NCI-H2029 treated with DMSO at 0.1 percent for 48 hours (cell line): Measurements from ENCODE around the gene CXXC5.
"Not testable (repeated sequence)": the region's sequence is repeated elsewhere in the genome, so short reads cannot be mapped to it uniquely, and the experiment has no call there.

Experiments used
- DNase-seq: peaks from one replicate; lab custom pipeline; 2025; lab: John Stamatoyannopoulos, UW

Gene CXXC5

GRCh38 chr5:139712412-139712811 lies 64.3 kb downstream of the CXXC5 start:
- DNase-seq, result no peak

DNA sequence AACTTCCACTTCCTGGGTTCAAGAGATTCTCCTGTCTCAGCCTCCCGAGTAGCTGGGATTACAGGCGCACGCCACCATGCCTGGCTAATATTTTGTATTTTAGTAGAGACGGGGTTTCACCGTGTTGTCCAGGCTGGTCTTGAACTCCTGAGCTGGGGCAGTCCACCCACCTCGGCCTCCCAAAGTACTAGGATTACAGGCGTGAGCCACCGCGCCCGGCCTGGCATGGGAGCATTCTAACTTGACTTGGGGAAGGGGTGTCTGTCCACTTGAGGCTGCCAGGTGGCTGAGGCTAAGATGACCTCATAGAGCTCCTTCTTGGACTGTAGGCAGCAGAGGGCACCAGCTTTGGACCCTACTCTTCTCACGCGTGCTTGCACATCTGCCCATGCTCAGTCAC lies 65.7 kb downstream of the CXXC5 start:
- DNase-seq, result not testable (repeated sequence)

DNA sequence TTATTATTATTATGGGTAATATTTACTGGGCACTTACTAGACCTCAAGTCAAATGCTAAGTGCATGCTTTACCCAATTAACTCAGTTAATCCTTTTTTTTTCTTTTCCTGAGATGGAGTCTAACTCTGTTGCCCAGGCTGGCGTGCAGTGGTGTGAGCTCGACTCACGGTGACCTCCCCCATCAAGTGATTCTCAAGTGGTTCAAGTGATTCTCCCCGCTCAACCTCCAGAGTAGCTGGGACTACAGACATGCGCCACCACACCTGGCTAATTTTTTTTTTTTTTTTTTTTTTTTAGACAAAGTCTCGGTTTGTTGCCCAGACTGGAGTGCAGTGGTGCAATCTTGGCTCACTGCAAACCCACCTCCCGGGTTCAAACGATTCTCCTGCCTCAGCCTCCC lies 69.1 kb downstream of the CXXC5 start:
- no peak for DNase-seq

DNA sequence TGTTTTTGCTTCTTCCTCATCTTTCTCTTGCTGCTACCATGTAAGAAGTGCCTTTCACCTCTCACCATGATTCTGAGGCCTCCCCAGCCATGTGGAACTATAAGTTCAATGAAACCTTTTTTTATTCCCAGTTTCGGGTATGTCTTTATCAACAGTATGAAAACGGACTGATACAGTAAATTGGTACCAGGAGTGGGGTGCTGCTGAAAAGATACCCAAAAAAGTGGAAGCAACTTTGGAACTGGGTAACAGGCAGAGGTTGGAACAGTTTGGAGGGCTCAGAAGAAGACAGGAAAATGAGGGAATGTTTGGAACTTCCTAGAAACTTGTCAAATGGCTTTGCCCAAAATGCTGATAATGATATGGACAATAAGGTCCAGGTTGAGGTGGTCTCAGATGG lies 70.3 kb downstream of the CXXC5 start:
- DNase-seq, result not testable (repeated sequence)

DNA sequence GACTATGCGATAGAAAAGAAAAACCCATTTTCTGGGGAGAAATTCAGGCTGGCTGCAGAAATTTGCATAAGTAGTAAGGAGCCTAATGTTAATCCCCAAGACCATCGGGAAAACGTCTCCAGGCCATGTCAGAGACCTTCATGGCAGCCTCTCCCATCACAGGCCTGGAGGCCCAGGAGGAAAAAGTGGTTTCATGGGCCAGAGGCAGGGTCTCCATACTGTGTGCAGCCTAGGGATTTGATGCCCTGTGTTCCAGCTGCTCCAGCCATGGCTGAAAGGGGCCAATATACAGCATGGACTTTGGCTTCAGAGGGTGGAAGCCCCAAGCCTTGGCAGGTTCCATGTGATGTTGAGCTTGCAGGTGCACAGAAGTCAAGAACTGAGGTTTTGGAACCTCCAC lies 71.8 kb downstream of the CXXC5 start:
- DNase-seq, result not testable (repeated sequence)

GRCh38 chr5:139723986-139724587 lies 75.9 kb downstream of the CXXC5 start:
- no peak for DNase-seq

DNA sequence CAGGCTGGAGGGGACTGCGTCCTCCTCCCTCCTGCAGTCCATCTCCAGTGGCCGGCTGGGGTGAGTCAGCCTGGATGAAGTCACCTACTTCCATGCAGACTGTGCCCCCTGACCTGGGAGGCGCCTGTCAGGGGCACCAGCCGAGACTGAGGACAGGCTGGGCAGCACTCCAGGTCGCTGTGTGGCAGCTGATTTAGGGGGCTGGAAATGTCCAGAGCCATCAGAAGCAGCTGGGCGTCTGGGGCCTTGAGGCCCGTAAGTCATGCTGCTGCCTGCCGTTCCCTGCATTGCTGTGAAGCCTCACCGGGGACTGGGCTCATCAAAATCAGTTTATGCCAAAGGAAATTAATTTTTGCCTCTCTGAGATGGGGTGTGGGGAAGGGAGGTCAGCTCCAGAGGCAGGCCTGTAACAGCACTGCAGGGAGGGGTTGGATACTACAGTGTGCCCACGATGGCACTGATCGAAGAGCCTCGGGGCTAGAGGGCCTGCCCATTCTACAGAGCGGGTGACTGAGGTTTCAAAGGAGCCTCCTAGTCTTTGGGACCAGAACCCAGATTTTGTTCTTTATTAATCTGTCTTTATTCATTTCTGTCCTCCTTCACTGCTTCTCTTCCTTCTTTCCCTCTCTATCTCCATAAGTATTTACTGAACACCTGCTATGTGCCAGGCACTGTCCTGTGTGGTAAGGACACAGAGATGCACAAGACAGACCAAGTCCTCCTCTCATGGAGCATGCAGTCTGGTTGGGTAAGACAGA lies 77.1 kb downstream of the CXXC5 start:
- DNase-seq, result no peak

DNA sequence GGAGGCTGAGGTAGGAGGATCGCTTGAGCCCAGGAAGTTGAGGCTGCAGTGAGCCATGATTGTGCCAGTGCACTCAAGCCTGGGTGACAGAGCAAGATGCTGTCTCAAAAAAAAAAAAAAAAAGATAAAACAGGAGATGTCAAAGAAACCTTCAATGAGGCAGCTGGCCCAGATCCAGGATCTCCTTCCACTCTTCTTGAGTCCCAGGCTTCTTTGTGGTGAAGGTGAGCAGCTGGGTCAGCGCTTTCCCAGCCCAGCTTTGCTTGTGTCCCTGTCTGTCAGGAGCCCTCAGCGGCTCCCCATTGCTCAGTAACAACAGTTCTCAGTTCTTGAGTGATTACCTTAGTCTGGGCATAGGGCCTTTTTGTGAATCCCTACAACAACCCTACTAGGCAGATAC lies 78.1 kb downstream of the CXXC5 start:
- DNase-seq, result no peak

DNA sequence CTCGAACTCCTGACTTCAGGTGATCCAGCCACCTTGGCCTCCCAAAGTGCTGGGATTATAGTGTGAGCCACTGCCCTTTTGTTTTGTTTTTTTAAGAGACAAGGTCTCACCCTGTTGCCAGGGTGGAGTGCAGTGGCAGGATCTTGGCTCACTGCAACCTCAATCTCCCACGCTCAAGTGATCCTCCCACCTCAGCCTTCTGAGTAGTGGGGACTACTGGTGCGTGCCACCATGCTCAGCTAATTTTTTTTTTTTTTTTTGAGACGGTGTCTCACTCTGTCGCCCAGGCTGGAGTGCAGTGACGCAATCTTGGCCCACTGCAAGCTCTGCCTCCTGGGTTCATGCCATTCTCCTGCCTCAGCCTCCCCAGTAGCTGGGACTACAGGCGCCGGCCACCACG lies 79.5 kb downstream of the CXXC5 start:
- not testable (repeated sequence) for DNase-seq

- DNase-seq, result no peak
Observed at GRCh38 chr5:139731281-139731680, 83.1 kb downstream of the CXXC5 start.

DNA sequence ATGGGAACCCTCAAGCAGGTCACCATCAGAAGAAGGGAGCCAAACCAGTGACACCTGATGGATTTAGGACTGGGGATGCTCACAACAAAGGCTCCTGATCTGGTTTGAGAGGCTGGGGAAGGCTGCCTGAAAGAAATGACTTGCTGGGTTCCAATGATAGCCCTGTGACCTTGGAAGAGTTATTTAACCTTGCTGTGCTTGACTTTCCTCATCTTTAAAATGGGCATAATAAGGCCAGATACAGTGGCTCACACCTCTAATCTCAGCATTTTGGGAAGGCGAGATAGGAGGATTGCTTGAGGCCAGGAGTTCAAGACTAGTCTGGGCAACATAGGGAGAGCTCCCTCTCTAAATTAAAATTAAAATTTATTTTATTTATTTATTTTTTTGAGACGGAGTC lies 83.9 kb downstream of the CXXC5 start:
- no peak for DNase-seq

- DNase-seq, result no peak
Observed at GRCh38 chr5:139733010-139733688, 85.0 kb downstream of the CXXC5 start.
